Mesothelial cell of epicardium (in vitro differentiated cells): ENCODE measurements around the gene RAB35. TPM values are rescaled to one million over a fixed set of nuclear protein-coding genes. Genes with fewer than 3 reads are reported as not detected.

Experiments
- DNase-seq, 2 experiments: peaks; one replicate each; pipeline ENCODE4 v3.0.0; 2021; ENCODE audit warnings: low spot score in 2 of 2; ENCODE audit not compliant: unreplicated experiment in 2 of 2
- H3K27ac Mint-ChIP-seq: 2 replicates; pipeline ENCODE4 v1.8.0; 2021; ENCODE audit warnings: mixed read lengths
- H3K27me3 Mint-ChIP-seq: 2 replicates; pipeline ENCODE4 v1.8.0; 2021; ENCODE audit warnings: low read depth, mixed read lengths
- H3K36me3 Mint-ChIP-seq: 2 replicates; pipeline ENCODE4 v1.8.0; 2021; ENCODE audit warnings: mixed read lengths
- H3K4me1 Mint-ChIP-seq: 2 replicates; pipeline ENCODE4 v1.8.0; 2021; ENCODE audit warnings: mixed read lengths
- H3K4me3 Mint-ChIP-seq: 2 replicates; pipeline ENCODE4 v1.8.0; 2021; ENCODE audit warnings: mild to moderate bottlenecking, moderate library complexity, mixed read lengths
- H3K9me3 Mint-ChIP-seq: 2 replicates; pipeline ENCODE4 v1.8.0; 2021; ENCODE audit warnings: mixed read lengths
- total RNA-seq: library from RNA; stranded (reverse); gene quantifications from 3 replicates; pipeline ENCODE4 v1.2.1, GENCODE V29; 2021
- TF ChIP-seq, protein P1 (sequence below): fragments of 200-600 bp; sonication (generic); IDR thresholded peaks from one replicate; pipeline ENCODE4 v1.5.0; 2021; ENCODE audit warnings: antibody characterized with exemption; ENCODE audit not compliant: unreplicated experiment

The RAB35 gene
- total RNA-seq, 1 donor from 2014 or later: 36.5 TPM

DNA sequence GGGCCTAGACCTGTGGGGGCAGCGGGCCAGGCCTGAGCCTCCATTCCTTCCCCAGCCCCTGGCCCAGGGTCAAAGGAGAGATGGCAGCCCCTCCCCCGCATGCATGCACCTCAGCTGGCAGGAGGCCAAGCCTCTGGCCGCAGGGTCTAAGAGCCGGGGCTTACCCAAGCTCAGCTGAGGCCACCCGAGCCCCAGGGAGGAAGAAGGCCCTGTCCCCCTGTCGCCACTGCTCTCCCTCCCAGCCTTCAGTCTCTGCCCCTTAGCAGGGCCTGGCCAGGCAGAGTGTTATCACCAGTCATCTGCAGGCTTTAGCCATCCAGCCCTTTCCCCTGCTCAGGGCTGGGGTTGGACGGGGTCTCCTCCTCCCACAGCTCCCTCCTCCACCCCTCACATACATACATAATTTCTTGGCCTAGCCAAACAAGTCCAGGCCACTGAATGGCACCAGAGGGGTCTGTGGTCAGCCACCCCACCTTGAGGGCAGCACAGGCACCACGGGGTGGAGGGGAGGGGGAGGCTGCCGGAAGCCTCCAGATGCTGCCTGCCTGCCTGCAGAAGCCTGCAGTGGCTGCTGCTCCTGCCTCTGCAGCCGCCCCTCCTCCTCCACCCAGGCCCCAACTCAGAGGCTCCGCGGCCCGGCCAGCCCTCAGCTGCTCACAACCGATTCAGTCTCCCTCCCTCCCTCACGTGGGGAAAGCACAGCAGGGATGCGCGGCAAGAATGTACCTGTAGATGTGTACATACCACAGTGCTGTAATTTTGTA lies 22.8 kb downstream of the RAB35 start:
- peaks cover 8% of the 10 kb centered on the region for H3K36me3 Mint-ChIP-seq
- TF ChIP-seq, protein P1, sequence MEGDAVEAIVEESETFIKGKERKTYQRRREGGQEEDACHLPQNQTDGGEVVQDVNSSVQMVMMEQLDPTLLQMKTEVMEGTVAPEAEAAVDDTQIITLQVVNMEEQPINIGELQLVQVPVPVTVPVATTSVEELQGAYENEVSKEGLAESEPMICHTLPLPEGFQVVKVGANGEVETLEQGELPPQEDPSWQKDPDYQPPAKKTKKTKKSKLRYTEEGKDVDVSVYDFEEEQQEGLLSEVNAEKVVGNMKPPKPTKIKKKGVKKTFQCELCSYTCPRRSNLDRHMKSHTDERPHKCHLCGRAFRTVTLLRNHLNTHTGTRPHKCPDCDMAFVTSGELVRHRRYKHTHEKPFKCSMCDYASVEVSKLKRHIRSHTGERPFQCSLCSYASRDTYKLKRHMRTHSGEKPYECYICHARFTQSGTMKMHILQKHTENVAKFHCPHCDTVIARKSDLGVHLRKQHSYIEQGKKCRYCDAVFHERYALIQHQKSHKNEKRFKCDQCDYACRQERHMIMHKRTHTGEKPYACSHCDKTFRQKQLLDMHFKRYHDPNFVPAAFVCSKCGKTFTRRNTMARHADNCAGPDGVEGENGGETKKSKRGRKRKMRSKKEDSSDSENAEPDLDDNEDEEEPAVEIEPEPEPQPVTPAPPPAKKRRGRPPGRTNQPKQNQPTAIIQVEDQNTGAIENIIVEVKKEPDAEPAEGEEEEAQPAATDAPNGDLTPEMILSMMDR: no peak
- H3K4me3 Mint-ChIP-seq: no peak overlapping the region
- DNase-seq: peak in 1 of 2 experiments; percentile 59
- no peaks in the 10 kb centered on the region for H3K27me3 Mint-ChIP-seq
- no peaks in the 10 kb centered on the region for H3K9me3 Mint-ChIP-seq
- H3K27ac Mint-ChIP-seq: peak overlapping the region; percentile 79
- peaks cover 13% of the 10 kb centered on the region for H3K4me1 Mint-ChIP-seq

DNA sequence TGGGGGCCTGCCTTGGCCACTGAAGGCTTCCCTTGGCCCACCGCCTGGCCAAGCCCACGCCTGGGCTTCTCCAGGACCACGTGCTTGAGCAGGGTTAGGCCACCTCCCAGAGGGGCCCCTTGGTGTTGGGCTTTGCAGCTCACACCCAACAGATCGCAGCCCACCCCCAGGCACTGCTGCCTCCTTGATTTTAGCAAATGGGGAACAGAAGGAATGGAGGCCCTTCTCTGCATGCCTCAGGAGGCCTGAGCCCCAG lies 23.3 kb downstream of the RAB35 start:
- Mint-ChIP-seq H3K27ac (no peak overlapping the region), H3K4me3 (no peak overlapping the region), H3K9me3 (no peaks in the 10 kb centered on the region), H3K4me1 (peaks cover 13% of the 10 kb centered on the region), H3K36me3 (peaks cover 8% of the 10 kb centered on the region), H3K27me3 (no peaks in the 10 kb centered on the region)
- no peak for DNase-seq
- TF ChIP-seq, protein P1: no peak

DNA sequence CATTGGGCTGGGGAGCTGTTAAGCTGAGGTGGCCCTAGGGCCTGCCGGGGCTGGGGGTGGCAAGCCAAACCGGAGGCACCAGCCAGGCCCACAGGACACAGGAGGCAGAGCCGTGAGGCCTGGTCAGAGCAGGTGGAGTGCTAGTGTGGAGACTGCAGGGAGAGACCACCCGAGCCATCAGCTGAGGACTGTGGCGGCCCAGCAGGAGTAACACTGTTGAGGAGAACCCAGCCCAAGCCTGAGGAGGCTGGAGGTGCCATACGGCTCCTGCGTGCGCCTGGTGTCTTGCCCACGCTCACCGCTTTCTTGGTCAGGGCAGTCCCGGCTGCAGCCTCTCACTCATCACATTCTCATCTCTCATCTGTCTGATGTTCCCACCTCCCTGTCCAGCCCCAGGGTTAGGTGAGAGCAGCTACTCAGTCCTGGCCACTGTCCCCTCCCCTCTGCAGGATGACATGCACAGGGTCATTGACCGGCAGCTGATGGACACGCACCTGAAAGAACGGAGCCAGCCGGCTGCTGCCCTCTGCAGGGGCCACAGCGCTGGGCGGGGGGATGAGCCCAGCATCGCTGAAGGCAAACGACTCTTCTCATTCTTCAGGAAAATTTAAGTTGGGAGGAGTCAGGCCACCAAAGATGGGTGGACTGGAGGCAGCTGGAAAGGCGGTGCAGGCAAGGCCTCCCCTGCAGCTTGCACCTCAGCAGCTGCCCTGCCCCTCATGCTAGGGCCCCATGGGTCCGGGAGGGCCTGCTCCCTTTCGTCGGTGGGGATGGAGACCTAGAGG lies 23.8 kb downstream of the RAB35 start:
- no peaks in the 10 kb centered on the region for H3K9me3 Mint-ChIP-seq

DNA sequence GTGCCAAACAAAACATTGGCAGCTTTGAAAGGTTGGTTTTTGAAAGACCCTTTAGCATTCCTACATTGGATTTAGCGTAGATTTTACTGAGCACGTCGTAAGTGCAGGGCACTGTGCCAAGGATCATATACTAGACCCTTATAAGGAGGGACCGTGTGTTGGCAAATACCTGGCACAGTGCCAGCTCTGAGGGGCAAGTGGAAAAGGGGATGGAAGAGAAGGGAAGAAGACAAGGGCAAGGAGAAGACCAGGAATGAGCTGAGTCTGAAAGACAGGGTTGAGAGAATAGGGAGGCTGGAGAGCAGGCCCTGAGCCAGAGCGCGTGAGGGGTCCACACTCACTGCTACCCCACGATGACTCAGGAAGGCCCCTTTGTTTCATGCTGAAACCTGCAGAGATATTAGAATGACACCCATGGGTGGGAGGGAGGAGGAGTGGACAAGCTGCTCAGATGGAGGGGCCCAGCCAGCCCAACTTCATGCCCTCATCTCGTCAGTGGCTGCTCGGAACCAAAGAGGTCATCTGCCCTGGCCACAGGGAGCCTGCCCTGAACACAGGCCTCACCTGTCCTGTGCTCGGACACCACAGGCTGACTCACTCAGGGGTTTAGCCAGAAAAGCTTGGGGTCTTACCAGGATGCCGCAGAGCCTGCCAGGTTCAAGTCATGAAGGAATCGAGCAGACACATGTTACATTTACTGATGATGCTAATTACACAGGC lies 25.0 kb downstream of the RAB35 start:
- TF ChIP-seq, protein P1: no peak
- Mint-ChIP-seq H3K36me3 (peaks cover 2% of the 10 kb centered on the region), H3K4me3 (no peak overlapping the region), H3K9me3 (no peaks in the 10 kb centered on the region), H3K4me1 (peaks cover 21% of the 10 kb centered on the region), H3K27me3 (no peaks in the 10 kb centered on the region), H3K27ac (no peak overlapping the region)
- DNase-seq: no peak

More for the DNA sequence above, 23.8 kb downstream of the RAB35 start:
- H3K27me3 Mint-ChIP-seq: no peaks in the 10 kb centered on the region
- DNase-seq: no peak
- peaks cover 6% of the 10 kb centered on the region for H3K36me3 Mint-ChIP-seq
- TF ChIP-seq, protein P1: no peak
- H3K4me3 Mint-ChIP-seq: no peak overlapping the region
- peaks cover 13% of the 10 kb centered on the region for H3K4me1 Mint-ChIP-seq
- no peak overlapping the region for H3K27ac Mint-ChIP-seq

DNA sequence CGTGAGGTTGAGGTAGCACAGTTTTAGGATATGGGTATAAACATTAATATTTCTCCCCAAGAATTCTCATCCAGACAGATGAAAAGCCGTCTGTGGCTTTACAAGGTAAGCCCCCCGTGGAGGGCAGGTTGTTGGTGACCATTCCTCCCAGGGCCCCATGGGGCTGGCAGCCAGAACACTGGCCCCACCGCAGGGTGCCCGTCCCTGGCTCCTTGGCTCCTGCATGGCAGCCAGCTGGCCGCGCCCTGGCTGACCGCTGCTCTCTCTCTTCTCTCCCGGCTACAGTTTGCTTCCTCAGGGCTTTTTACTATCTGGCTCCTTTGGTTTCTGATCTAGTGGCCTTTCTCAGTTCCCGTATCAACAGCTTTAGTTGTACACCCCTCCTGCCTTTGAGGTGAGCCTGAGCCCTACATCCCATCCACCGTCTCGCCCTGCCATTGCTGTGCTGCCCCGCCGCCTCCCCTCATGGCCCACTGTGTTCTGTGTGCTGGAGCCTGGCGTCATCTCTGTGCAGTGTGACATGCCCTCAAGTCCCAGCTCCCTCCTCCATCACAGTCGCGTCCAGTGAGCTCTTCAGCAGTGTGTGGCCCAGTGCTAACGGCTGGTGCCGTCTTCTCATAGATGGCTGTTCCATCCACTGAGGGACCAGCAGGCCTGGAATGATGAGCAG lies 25.8 kb downstream of the RAB35 start:
- no peaks in the 10 kb centered on the region for H3K27me3 Mint-ChIP-seq
- H3K36me3 Mint-ChIP-seq: no peaks in the 10 kb centered on the region
- no peak for DNase-seq
- TF ChIP-seq, protein P1: no peak
- H3K9me3 Mint-ChIP-seq: no peaks in the 10 kb centered on the region
- H3K27ac Mint-ChIP-seq: no peak overlapping the region
- no peak overlapping the region for H3K4me3 Mint-ChIP-seq
- peaks cover 25% of the 10 kb centered on the region for H3K4me1 Mint-ChIP-seq
